Esophagus muscularis mucosa (tissue), 4 donors: Measurements from ENCODE around the gene F5. TPM values are rescaled to one million over a fixed set of nuclear protein-coding genes. Genes with fewer than 3 reads are reported as not detected.
A peak's percentile ranks its signal among the peaks of the same experiment; 100 is the strongest.

Source experiments
- DNase-seq: peaks from one replicate; pipeline ENCODE4 v3.0.0-alpha.2; 2017; ENCODE audit errors: extremely low spot score
- H3K27ac ChIP-seq, 4 donors: fragments of 200-600 bp; sonication (generic); replicated peaks in 1 of 4; 1 replicate in 3 of 4; 2 replicates in 1 of 4; pipeline ENCODE4 v1.5.1; 2016 to 2019; ENCODE audit warnings: mild to moderate bottlenecking in 1 of 4
- H3K27me3 ChIP-seq, 4 donors: fragments of 200-600 bp; sonication (generic); one replicate each; pipeline versions ENCODE4 v1.5.1 to v1.6.0; 2016 to 2019
- H3K36me3 ChIP-seq, 4 donors: fragments of 200-600 bp; sonication (generic); one replicate each; pipeline ENCODE4 v1.5.1; 2016 to 2019
- H3K4me1 ChIP-seq, 4 donors: fragments of 200-600 bp; sonication (generic); one replicate each; pipeline ENCODE4 v1.5.1; 2016 to 2019
- H3K4me3 ChIP-seq, 4 donors: fragments of 200-600 bp; sonication (generic); 1 replicate in 2 of 4; 2 replicates in 2 of 4; pipeline ENCODE4 v1.5.1; 2016 to 2019; ENCODE audit warnings: mild to moderate bottlenecking in 4 of 4, moderate library complexity in 1 of 4
- H3K9me3 ChIP-seq, 4 donors: fragments of 200-600 bp; sonication (generic); 1 replicate in 3 of 4; 2 replicates in 1 of 4; pipeline ENCODE4 v1.5.1; 2016 to 2019
- EP300 ChIP-seq: sonication (generic); formaldehyde crosslinking; IDR thresholded peaks from one replicate; pipeline ENCODE4 v1.6.1; 2017; ENCODE audit warnings: antibody characterized with exemption
- POLR2A ChIP-seq: fragments of 450-650 bp; IDR thresholded peaks from one replicate; pipeline ENCODE4 v1.6.1; 2017; ENCODE audit warnings: antibody characterized with exemption, moderate library complexity, mild to moderate bottlenecking, low read depth
- POLR2AphosphoS5 ChIP-seq, 2 donors: sonication (generic); formaldehyde crosslinking; IDR thresholded peaks; one replicate each; pipeline ENCODE4 v1.6.1; 2017; ENCODE audit warnings: antibody characterized with exemption in 2 of 2
- WGBS: methylation state at CpG from one replicate; pipeline ENCODE4 v1.1.5; 2018; 5-methylcytosine and 5-hydroxymethylcytosine counted together
- intact Hi-C: fragments of 100-400 bp; cut with DNase I; formaldehyde crosslinking; loops from one replicate; pipeline ENCODE4 v1.15.1; 2023
- total RNA-seq, 4 donors: library from RNA; depleted of rRNA; stranded (reverse); fragments of >200 nt; gene quantifications; one replicate each; pipeline versions ENCODE4 v1.1.0 to v1.2.1, GENCODE V29; 2016
- TF ChIP-seq, protein P1 (sequence below), 3 experiments: fragments of 200-600 bp in 2 of 3; fragments of 450-650 bp in 1 of 3; sonication (generic) in 2 of 3; IDR thresholded peaks; one replicate each; pipeline ENCODE4 v1.5.1; 2017 to 2019; ENCODE audit warnings: antibody characterized with exemption in 3 of 3, mild to moderate bottlenecking in 2 of 3, moderate library complexity in 1 of 3

The F5 gene
- total RNA-seq, 4 donors from 2014 or later: 0.13 to 1.2 (median 0.34) TPM; not detected in 1

DNA sequence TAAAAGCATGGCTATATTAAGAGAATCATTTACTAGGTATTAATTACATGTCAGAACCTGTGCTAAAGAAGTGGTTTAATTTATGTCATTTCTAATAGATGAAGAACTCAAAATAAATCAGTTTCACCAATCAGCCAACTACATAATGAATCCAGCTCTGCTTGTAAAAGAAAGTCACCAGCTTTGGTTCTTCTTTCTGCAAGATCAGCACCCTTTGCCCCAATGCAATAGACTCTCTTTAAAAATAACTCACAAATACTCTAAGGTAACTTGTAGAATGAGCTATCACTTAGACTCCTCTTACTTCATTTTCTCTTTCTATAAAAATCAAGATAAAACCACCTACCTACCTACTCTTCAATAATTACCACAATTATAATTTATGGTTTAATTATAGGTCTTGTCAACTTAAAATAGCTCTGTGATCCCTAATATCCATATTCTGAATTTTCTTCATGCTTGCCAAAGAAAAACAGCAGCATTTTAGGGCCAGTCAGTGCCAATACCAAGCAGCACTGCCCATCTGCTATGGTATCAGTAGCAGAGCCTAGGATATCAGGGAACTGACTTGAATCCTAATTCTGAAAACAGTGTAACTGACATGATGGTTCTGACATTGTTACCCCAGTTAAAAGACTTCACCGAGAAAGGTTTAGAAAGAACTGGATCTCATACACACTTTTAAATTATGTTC lies 111.8 kb downstream of the F5 start:
- Histone ChIP-seq H3K4me1 (peaks cover 0 to 11% (median 2%) of the 10 kb centered on the region in 4 donors), H3K36me3 (peaks cover 0 to 24% (median 16%) of the 10 kb centered on the region in 4 donors), H3K27me3 (no peaks in the 10 kb centered on the region), H3K9me3 (no peaks in the 10 kb centered on the region), H3K27ac (no peak overlapping the region), H3K4me3 (no peak overlapping the region)
- no peak for DNase-seq
- no peak for TF ChIP-seq POLR2AphosphoS5 (IDR thresholded peaks at IDR 0.05)
- intact Hi-C loops: no loop called here
- 100% methylated on average over 1 of the region's 1 CpG for WGBS

DNA sequence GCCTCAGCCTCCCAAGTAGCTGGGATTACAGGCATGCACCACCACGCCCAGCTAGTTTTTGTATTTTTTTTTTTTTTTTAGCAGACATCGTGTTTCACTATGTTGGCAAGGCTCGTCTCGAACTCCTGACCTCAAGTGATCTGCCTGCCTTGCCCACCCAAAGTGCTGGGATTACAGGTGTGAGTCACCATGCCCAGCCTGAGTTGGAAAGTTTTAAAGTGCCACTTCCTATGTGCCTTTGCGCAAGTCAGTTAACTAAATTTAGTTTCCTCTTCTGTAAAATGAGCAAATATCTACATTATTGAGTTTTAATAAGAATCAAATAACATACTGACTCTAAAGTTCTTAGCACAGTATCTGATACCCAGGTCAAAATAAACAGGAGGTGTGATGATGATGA lies 112.9 kb downstream of the F5 start:
- no peaks in the 10 kb centered on the region for H3K9me3 ChIP-seq
- intact Hi-C loops: no loop called here
- TF ChIP-seq EP300: no peak
- no peak overlapping the region for H3K4me3 ChIP-seq
- H3K4me1 ChIP-seq: peaks cover 0 to 11% (median 0%) of the 10 kb centered on the region in 4 donors
- no peak overlapping the region for H3K27ac ChIP-seq
- no peak for DNase-seq
- no peaks in the 10 kb centered on the region for H3K27me3 ChIP-seq
- 86% methylated on average over 5 of the region's 5 CpGs for WGBS
- H3K36me3 ChIP-seq: peaks cover 0 to 34% (median 18%) of the 10 kb centered on the region in 4 donors

DNA sequence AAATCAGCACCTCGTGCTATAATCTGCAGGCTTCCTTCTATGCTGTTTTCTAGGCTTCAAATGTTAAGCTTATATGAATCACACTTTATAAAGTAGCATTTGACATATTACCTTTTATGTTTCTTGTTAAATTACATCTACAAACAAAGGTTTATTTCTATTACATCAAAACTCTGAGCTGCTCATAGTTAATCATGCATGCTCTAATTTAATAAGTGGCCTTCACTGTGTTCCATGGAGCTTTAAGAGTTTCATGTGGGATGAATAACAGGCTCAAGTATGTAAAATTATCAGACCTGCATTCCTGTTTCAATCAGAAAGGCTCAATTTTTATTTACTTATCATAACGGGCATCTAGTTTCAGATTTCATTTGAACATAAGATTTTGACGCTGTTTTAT lies 113.5 kb downstream of the F5 start:
- H3K9me3 ChIP-seq: no peaks in the 10 kb centered on the region
- intact Hi-C loops: no loop called here
- TF ChIP-seq, protein P1, sequence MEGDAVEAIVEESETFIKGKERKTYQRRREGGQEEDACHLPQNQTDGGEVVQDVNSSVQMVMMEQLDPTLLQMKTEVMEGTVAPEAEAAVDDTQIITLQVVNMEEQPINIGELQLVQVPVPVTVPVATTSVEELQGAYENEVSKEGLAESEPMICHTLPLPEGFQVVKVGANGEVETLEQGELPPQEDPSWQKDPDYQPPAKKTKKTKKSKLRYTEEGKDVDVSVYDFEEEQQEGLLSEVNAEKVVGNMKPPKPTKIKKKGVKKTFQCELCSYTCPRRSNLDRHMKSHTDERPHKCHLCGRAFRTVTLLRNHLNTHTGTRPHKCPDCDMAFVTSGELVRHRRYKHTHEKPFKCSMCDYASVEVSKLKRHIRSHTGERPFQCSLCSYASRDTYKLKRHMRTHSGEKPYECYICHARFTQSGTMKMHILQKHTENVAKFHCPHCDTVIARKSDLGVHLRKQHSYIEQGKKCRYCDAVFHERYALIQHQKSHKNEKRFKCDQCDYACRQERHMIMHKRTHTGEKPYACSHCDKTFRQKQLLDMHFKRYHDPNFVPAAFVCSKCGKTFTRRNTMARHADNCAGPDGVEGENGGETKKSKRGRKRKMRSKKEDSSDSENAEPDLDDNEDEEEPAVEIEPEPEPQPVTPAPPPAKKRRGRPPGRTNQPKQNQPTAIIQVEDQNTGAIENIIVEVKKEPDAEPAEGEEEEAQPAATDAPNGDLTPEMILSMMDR (IDR thresholded peaks at IDR 0.05): no peak
- TF ChIP-seq POLR2AphosphoS5 (IDR thresholded peaks at IDR 0.05): no peak
- TF ChIP-seq POLR2A: no peak
- no peak for TF ChIP-seq EP300
- H3K4me1 ChIP-seq: peaks cover 0 to 11% (median 0%) of the 10 kb centered on the region in 4 donors
- H3K36me3 ChIP-seq: peaks cover under 1 to 40% (median 21%) of the 10 kb centered on the region in 4 donors
- no peaks in the 10 kb centered on the region for H3K27me3 ChIP-seq
- H3K27ac ChIP-seq: no peak overlapping the region
- no peak overlapping the region for H3K4me3 ChIP-seq
- no peak for DNase-seq
- WGBS: 92% methylated on average over 3 of the region's 3 CpGs

DNA sequence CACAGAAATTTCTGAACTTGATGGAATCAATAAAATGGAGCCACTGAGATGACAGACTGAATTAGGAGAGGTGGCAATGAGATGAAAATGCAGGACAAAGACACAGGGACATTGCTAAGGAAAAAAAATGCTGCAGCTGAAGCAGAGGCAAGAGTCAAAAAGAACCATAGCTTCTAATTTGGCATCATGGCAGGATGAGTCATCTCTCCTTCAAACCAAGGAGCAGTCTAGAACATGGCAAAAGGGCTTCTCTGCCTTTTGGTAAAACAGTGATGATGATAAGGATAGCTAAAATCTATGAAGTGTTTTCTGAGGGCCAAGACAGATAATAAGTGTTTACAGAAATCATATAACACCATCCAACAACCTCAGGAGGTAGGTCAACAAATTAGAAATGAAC lies 117.3 kb downstream of the F5 start:
- Histone ChIP-seq H3K9me3 (no peaks in the 10 kb centered on the region), H3K4me1 (peaks cover 0 to 11% (median 0%) of the 10 kb centered on the region in 4 donors), H3K36me3 (peaks cover 0 to 50% (median 18%) of the 10 kb centered on the region in 4 donors), H3K4me3 (no peak overlapping the region), H3K27me3 (no peaks in the 10 kb centered on the region), H3K27ac (no peak overlapping the region)
- intact Hi-C loops: loop anchor here (2.0 kb wide), 1 partner anchor 78 kb away; no protein-coding TSS in a partner anchor
- no peak for DNase-seq
- TF ChIP-seq, protein P1 (IDR thresholded peaks at IDR 0.05): no peak
- TF ChIP-seq POLR2AphosphoS5 (IDR thresholded peaks at IDR 0.05) (no peak), EP300 (no peak), POLR2A (no peak)

DNA sequence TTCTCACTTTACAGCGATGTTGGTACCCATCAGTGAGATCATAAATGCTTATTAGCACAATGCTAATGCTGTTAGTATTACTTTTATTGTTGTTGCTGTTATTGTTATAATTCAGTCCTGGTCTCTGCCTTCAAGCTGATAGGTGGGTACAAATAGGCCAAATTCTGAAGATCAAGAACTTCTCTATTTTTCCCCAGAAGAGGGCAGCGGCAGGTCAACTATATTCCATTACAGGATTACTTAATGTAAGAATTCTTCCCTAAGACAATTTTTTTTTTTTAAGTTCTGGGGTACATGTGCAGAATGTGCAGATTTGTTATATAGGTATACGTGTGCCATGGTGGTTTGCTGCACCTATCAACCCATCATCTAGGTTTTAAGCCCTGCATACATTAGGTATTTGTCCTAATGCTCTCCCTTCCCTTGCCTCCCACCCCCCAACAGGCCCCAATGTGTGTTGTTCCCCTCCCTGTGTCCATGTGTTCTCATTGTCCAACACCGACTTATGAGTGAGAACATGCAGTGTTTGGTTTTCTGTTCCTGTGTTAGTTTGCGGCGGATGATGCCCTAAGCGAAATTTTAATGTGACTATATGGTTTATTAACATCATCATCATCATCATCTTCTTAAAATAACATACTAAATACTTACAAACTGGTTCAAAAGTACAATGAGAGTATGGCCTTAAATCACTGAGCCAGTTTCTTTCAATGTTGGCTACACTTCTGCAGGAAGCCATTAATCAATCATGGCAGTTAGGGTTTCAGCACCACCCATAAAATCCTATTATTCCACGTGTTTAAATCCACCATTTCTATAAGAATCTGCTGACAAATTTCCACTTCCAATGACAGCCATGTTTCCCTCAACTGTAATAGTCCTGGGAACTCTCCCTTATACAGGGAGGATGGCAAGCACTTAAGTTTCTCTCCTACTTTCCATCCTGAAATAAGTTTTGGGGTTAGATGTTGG lies 119.7 kb downstream of the F5 start:
- H3K4me1 ChIP-seq: no peaks in the 10 kb centered on the region
- H3K9me3 ChIP-seq: no peaks in the 10 kb centered on the region
- peaks cover 0 to 50% (median 18%) of the 10 kb centered on the region in 4 donors for H3K36me3 ChIP-seq
- H3K27ac ChIP-seq: no peak overlapping the region
- no peaks in the 10 kb centered on the region for H3K27me3 ChIP-seq
- no peak for DNase-seq
- WGBS: 80% methylated on average over 8 of the region's 8 CpGs
- no peak overlapping the region for H3K4me3 ChIP-seq
- intact Hi-C loops: no loop called here
- no peak for TF ChIP-seq EP300
- TF ChIP-seq POLR2A: no peak
- no peak for TF ChIP-seq POLR2AphosphoS5 (IDR thresholded peaks at IDR 0.05)
- TF ChIP-seq, protein P1 (IDR thresholded peaks at IDR 0.05): peak; percentile 38 to 44 (median 39)
